GM21447 (cell line): ENCODE measurements around the gene IL9R.
"Not testable (repeated sequence)": the region's sequence is repeated elsewhere in the genome, so short reads cannot be mapped to it uniquely, and the experiment has no call there.

ENCODE experiments used
- ATAC-seq: cut with Tn5 transposase; IDR thresholded peaks from one replicate; pipeline ENCODE4 v1.9.1; 2021; ENCODE audit not compliant: unreplicated experiment

IL9R gene

GRCh38 chrX:156028653-156029237, 31.2 kb downstream of the IL9R start:
- ATAC-seq = not testable (repeated sequence)

GRCh38 chrX:156029296-156029695, 31.8 kb downstream of the IL9R start:
- ATAC-seq = not testable (repeated sequence)

DNA sequence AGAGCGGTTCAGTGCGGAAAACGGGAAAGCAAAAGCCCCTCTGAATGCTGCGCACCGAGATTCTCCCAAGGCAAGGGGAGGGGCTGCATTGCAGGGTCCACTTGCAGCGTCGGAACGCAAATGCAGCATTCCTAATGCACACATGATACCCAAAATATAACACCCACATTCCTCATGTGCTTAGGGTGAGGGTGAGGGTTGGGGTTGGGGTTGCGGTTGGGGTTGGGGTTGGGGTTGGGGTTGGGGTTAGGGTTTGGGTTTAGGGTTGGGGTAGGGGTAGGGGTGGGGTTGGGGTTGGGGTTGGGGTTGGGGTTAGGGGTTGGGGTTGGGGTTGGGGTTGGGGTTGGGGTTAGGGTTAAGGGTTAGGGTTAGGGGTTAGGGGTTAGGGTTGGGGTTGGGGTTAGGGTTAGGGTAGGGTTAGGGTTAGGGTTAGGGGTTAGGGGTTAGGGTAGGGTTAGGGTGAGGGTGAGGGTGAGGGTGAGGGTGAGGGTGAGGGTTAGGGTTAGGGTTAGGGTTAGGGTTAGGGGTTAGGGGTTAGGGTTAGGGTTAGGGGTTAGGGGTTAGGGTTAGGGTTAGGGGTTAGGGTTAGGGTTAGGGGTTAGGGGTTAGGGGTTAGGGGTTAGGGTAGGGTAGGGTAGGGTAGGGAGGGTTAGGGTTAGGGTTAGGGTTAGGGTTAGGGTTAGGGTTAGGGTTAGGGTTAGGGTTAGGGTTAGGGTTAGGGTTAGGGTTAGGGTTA, 32.4 kb downstream of the IL9R start:
- ATAC-seq = not testable (repeated sequence)

- ATAC-seq = not testable (repeated sequence)
Observed at GRCh38 chrX:156030474-156030873, 33.0 kb downstream of the IL9R start.
